ENCODE measurements around the gene ZNF600.
"Not testable (repeated sequence)": the region's sequence is repeated elsewhere in the genome, so short reads cannot be mapped to it uniquely, and the experiment has no call there.

The ZNF600 gene

GRCh38 chr19:52786464-52787354 lies at the start of gene ZNF600:
TSS of gene ZNF600 (minus strand) at chr19:52786791. CDS start at chr19:52778888, 7,903 bp downstream.
- in situ Hi-C loops (cut with HindIII; ENCODE audit: low pct_ligation_motif_present, low pct_unique_long_range_greater_than_20kb, low sequenced_read_pairs); DNase-seq: not testable (repeated sequence)

- DNase-seq = not testable (repeated sequence)
Observed at GRCh38 chr19:52834289-52834688, 47.7 kb upstream of the ZNF600 start.

GRCh38 chr19:52833541-52833940 lies 47.0 kb upstream of the ZNF600 start:
- in situ Hi-C loops (cut with HindIII; ENCODE audit: low pct_ligation_motif_present, low pct_unique_long_range_greater_than_20kb, low sequenced_read_pairs); DNase-seq: not testable (repeated sequence)

More at GRCh38 chr19:52834289-52834688, 47.7 kb upstream of the ZNF600 start:
- in situ Hi-C loops (cut with HindIII; ENCODE audit: low pct_ligation_motif_present, low pct_unique_long_range_greater_than_20kb, low sequenced_read_pairs) = not testable (repeated sequence)

GRCh38 chr19:52829866-52830265 lies 43.3 kb upstream of the ZNF600 start:
- in situ Hi-C loops (cut with HindIII; ENCODE audit: low pct_ligation_motif_present, low pct_unique_long_range_greater_than_20kb, low sequenced_read_pairs); DNase-seq: not testable (repeated sequence)

- in situ Hi-C loops (cut with HindIII; ENCODE audit: low pct_ligation_motif_present, low pct_unique_long_range_greater_than_20kb, low sequenced_read_pairs) = no loop called here
Observed at GRCh38 chr19:52825765-52826164, 39.2 kb upstream of the ZNF600 start.

GRCh38 chr19:52823676-52824075 lies 37.1 kb upstream of the ZNF600 start:
- no peak for DNase-seq
- in situ Hi-C loops (cut with HindIII; ENCODE audit: low pct_ligation_motif_present, low pct_unique_long_range_greater_than_20kb, low sequenced_read_pairs) = no loop called here

More at GRCh38 chr19:52825765-52826164, 39.2 kb upstream of the ZNF600 start:
- DNase-seq = no peak

- DNase-seq; in situ Hi-C loops (cut with HindIII; ENCODE audit: low pct_ligation_motif_present, low pct_unique_long_range_greater_than_20kb, low sequenced_read_pairs): not testable (repeated sequence)
Observed at GRCh38 chr19:52821204-52821960, 34.8 kb upstream of the ZNF600 start, which contains the start of gene ZNF28. TSS of gene ZNF28 (minus strand) at chr19:52821633. CDS start at chr19:52817958, 3,675 bp downstream.

GRCh38 chr19:52820472-52821203 lies 34.0 kb upstream of the ZNF600 start:
- in situ Hi-C loops (cut with HindIII; ENCODE audit: low pct_ligation_motif_present, low pct_unique_long_range_greater_than_20kb, low sequenced_read_pairs) = not testable (repeated sequence)

GRCh38 chr19:52809801-52810200 lies 23.2 kb upstream of the ZNF600 start:
- in situ Hi-C loops (cut with HindIII; ENCODE audit: low pct_ligation_motif_present, low pct_unique_long_range_greater_than_20kb, low sequenced_read_pairs) = no loop called here
- no peak for DNase-seq

More at GRCh38 chr19:52820472-52821203, 34.0 kb upstream of the ZNF600 start:
- not testable (repeated sequence) for DNase-seq

GRCh38 chr19:52799950-52800640 lies 13.5 kb upstream of the ZNF600 start:
- DNase-seq; in situ Hi-C loops (cut with HindIII; ENCODE audit: low pct_ligation_motif_present, low pct_unique_long_range_greater_than_20kb, low sequenced_read_pairs): not testable (repeated sequence)

- in situ Hi-C loops (cut with HindIII; ENCODE audit: low pct_ligation_motif_present, low pct_unique_long_range_greater_than_20kb, low sequenced_read_pairs) = no loop called here
- no peak for DNase-seq
Observed at GRCh38 chr19:52789440-52789839, 2.8 kb upstream of the ZNF600 start.

GRCh38 chr19:52786078-52786463 lies 520 bp downstream of the ZNF600 start:
- no peak for DNase-seq
- in situ Hi-C loops (cut with HindIII; ENCODE audit: low pct_ligation_motif_present, low pct_unique_long_range_greater_than_20kb, low sequenced_read_pairs) = no loop called here

- in situ Hi-C loops (cut with HindIII; ENCODE audit: low pct_ligation_motif_present, low pct_unique_long_range_greater_than_20kb, low sequenced_read_pairs) = no loop called here
- no peak for DNase-seq
Observed at GRCh38 chr19:52785506-52785905, 1.1 kb downstream of the ZNF600 start.

- DNase-seq; in situ Hi-C loops (cut with HindIII; ENCODE audit: low pct_ligation_motif_present, low pct_unique_long_range_greater_than_20kb, low sequenced_read_pairs): not testable (repeated sequence)
Observed at GRCh38 chr19:52782864-52783263, 3.7 kb downstream of the ZNF600 start.

GRCh38 chr19:52778811-52779210 lies 7.8 kb downstream of the ZNF600 start:
- in situ Hi-C loops (cut with HindIII; ENCODE audit: low pct_ligation_motif_present, low pct_unique_long_range_greater_than_20kb, low sequenced_read_pairs) = no loop called here
- DNase-seq = no peak

- DNase-seq; in situ Hi-C loops (cut with HindIII; ENCODE audit: low pct_ligation_motif_present, low pct_unique_long_range_greater_than_20kb, low sequenced_read_pairs): not testable (repeated sequence)
Observed at GRCh38 chr19:52756447-52756846, 30.1 kb downstream of the ZNF600 start.

GRCh38 chr19:52749780-52750179 lies 36.8 kb downstream of the ZNF600 start:
- no peak for DNase-seq
- in situ Hi-C loops (cut with HindIII; ENCODE audit: low pct_ligation_motif_present, low pct_unique_long_range_greater_than_20kb, low sequenced_read_pairs) = no loop called here
